Gastroesophageal sphincter (tissue), 3 donors: ENCODE results near the gene ZAR1L.

Source experiments
- CTCF ChIP-seq, 4 experiments: fragments of 200-600 bp in 2 of 4; fragments of 450-650 bp in 2 of 4; sonication (generic) in 1 of 4; IDR thresholded peaks; one replicate each; pipeline ENCODE4 v1.5.1; 2017 to 2019; ENCODE audit warnings: antibody characterized with exemption in 4 of 4, mild to moderate bottlenecking in 2 of 4, moderate library complexity in 2 of 4
- POLR2A ChIP-seq, 2 donors: fragments of 450-650 bp; IDR thresholded peaks; one replicate each; pipeline ENCODE4 v1.6.1; 2017; ENCODE audit warnings: antibody characterized with exemption in 2 of 2, mild to moderate bottlenecking in 2 of 2, moderate library complexity in 1 of 2
- POLR2AphosphoS5 ChIP-seq: sonication (generic); formaldehyde crosslinking; IDR thresholded peaks from one replicate; pipeline ENCODE4 v1.6.1; 2017; ENCODE audit warnings: antibody characterized with exemption

- no peak for TF ChIP-seq CTCF (IDR thresholded peaks at IDR 0.05)
- no peak for TF ChIP-seq POLR2A (IDR thresholded peaks at IDR 0.05)
- TF ChIP-seq POLR2AphosphoS5, result no peak
Measured at GRCh38 chr13:32266130-32266529, 49.0 kb downstream of the ZAR1L start.
